GM18861 (cell line): Measurements from ENCODE around the gene CD52.
A peak's percentile ranks its signal among the peaks of the same experiment; 100 is the strongest.
"Not testable (repeated sequence)": the region's sequence is repeated elsewhere in the genome, so short reads cannot be mapped to it uniquely, and the experiment has no call there.

Experiments used
- ATAC-seq: cut with Tn5 transposase; IDR thresholded peaks from one replicate; pipeline ENCODE4 v1.9.1; 2021; ENCODE audit not compliant: unreplicated experiment

The CD52 gene

GRCh38 chr1:26297791-26298124, 20.0 kb upstream of the CD52 start:
- ATAC-seq = no peak

- no peak for ATAC-seq
Measured at GRCh38 chr1:26300578-26301275, 17.0 kb upstream of the CD52 start.

- no peak for ATAC-seq
Measured at GRCh38 chr1:26302733-26303405, 14.9 kb upstream of the CD52 start.

- no peak for ATAC-seq
Measured at GRCh38 chr1:26305667-26306289, 12.0 kb upstream of the CD52 start.

GRCh38 chr1:26306290-26307229, 11.2 kb upstream of the CD52 start, which contains the start of gene UBXN11:
Gene UBXN11, minus strand, starts transcription at chr1:26306636. Its CDS starts 3,753 bp downstream, at chr1:26302883.
- peak; percentile 98 for ATAC-seq

- ATAC-seq = no peak
Measured at GRCh38 chr1:26307363-26307781, 10.4 kb upstream of the CD52 start.

- not testable (repeated sequence) for ATAC-seq
Measured at GRCh38 chr1:26307966-26308899, 9.5 kb upstream of the CD52 start.

GRCh38 chr1:26314501-26314900, 3.3 kb upstream of the CD52 start:
- no peak for ATAC-seq

GRCh38 chr1:26315874-26316850, 1.6 kb upstream of the CD52 start:
- no peak for ATAC-seq

GRCh38 chr1:26317146-26317545, 612 bp upstream of the CD52 start:
- ATAC-seq = no peak

GRCh38 chr1:26318338-26319064, 743 bp downstream of the CD52 start:
- ATAC-seq = no peak

- no peak for ATAC-seq
Measured at GRCh38 chr1:26320896-26321295, 3.1 kb downstream of the CD52 start.

- ATAC-seq = no peak
Measured at GRCh38 chr1:26321315-26322041, 3.7 kb downstream of the CD52 start.

- no peak for ATAC-seq
Measured at GRCh38 chr1:26322042-26322331, 4.2 kb downstream of the CD52 start.

- ATAC-seq = no peak
Measured at GRCh38 chr1:26323382-26323781, 5.6 kb downstream of the CD52 start.

- ATAC-seq = no peak
Measured at GRCh38 chr1:26324550-26324949, 6.8 kb downstream of the CD52 start.

- no peak for ATAC-seq
Measured at GRCh38 chr1:26327956-26328362, 10.2 kb downstream of the CD52 start.

GRCh38 chr1:26328597-26328996, 10.8 kb downstream of the CD52 start:
- ATAC-seq = no peak
